Astrocyte of the spinal cord (primary cell): ENCODE data around the gene IL3RA.
"Not testable (repeated sequence)": the region's sequence is repeated elsewhere in the genome, so short reads cannot be mapped to it uniquely, and the experiment has no call there.

Experiments
- DNase-seq: peaks from one replicate; pipeline ENCODE4 v3.0.0; 2011; ENCODE audit warnings: low read depth, low spot score
- H3K4me3 ChIP-seq: 2 replicates; pipeline ENCODE4 v1.5.1; 2011; ENCODE audit warnings: low read depth, mild to moderate bottlenecking, low read length, moderate library complexity
- CTCF ChIP-seq: IDR thresholded peaks from 2 replicates; pipeline ENCODE4 v1.5.1; 2012; ENCODE audit warnings: low read depth, mild to moderate bottlenecking, low read length, inconsistent platforms
- in situ Hi-C: cut with HindIII; loops from 2 replicates; pipeline ENCODE4 v1.10.0; 2017; ENCODE audit warnings: low sequenced_read_pairs

The IL3RA gene

DNA sequence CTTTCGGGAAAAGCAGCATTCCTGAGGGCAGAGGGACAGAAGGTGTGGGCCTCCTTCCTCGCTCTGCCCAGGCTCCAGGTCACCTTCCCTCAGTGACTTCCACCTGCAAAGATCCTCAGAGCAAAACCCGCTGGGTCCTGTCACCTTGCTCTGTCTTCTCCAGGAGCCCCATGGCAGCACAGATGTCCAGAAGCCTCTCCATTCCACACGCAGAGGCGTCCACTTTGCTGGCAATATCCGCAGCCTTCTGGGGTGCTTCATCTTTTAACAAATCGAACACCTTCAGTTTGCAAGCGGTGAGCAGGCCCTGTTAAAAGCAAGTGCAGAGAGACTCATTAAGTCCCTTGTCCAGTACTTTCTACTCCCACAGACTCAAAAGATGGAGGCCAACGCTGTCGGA, 88.8 kb downstream of the IL3RA start:
- DNase-seq: no peak
- no peak for TF ChIP-seq CTCF
- no peak overlapping the region for H3K4me3 ChIP-seq
- in situ Hi-C loops: no loop called here

- H3K4me3 ChIP-seq, DNase-seq, in situ Hi-C loops: not testable (repeated sequence)
Observed at GRCh38 chrX:1426321-1426720, 89.7 kb downstream of the IL3RA start.

GRCh38 chrX:1427756-1428155, 91.2 kb downstream of the IL3RA start:
- no peak for DNase-seq
- H3K4me3 ChIP-seq: no peak overlapping the region
- in situ Hi-C loops: no loop called here
- TF ChIP-seq CTCF: no peak

DNA sequence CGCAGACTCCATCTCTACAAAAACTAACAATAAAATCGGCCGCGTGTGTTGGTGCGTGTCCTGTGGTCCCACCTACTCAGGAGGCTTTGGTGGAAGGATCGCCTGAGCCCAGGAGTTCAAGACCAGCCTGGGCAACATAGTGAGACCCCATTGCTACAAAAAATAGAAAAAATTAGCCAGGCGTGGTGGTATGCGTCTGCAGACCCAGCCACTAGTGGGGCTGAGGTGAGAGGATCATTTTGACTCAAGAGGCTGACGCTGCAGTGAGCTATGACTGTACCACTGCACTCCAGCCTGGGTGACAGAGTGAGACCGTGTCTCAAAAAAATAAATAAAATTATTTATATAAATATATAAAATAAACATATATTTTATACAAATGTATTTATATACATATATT, 93.9 kb downstream of the IL3RA start:
- no peak for DNase-seq
- no peak for TF ChIP-seq CTCF
- no peak overlapping the region for H3K4me3 ChIP-seq
- in situ Hi-C loops: no loop called here
